ENCODE measurements around the gene FPR2.
"Not testable (repeated sequence)": the region's sequence is repeated elsewhere in the genome, so short reads cannot be mapped to it uniquely, and the experiment has no call there.

FPR2 gene

GRCh38 chr19:51802775-51803174 is 41.8 kb downstream of the FPR2 start:
- Histone ChIP-seq H3K4me1 (peaks cover 69% of the 10 kb centered on the region), H3K79me2 (no peaks in the 10 kb centered on the region), H3K4me3 (ENCODE audit: low read depth, low read length) (no peak overlapping the region), H3K27me3 (ENCODE audit: control insufficient read depth, insufficient read depth, low read length) (no peaks in the 10 kb centered on the region), H3K36me3 (ENCODE audit: control insufficient read depth, insufficient read depth, low read length) (no peaks in the 10 kb centered on the region), H2AFZ (no peak overlapping the region), H3K9ac (no peak overlapping the region), H3K27ac (peak overlapping the region; percentile 40), H3K9me3 (ENCODE audit: control insufficient read depth, low read length) (no peaks in the 10 kb centered on the region), H3K4me2 (ENCODE audit: low read length) (no peak overlapping the region)
- no peak for TF ChIP-seq CTCF (IDR thresholded peaks at IDR 0.05)

GRCh38 chr19:51803519-51803918 is 42.5 kb downstream of the FPR2 start:
- Histone ChIP-seq H3K79me2 (no peaks in the 10 kb centered on the region), H3K4me2 (ENCODE audit: low read length) (no peak overlapping the region), H3K9ac (no peak overlapping the region), H3K27ac (peak overlapping the region; percentile 45), H3K4me1 (peaks cover 69% of the 10 kb centered on the region), H3K27me3 (ENCODE audit: control insufficient read depth, insufficient read depth, low read length) (no peaks in the 10 kb centered on the region), H3K4me3 (ENCODE audit: low read depth, low read length) (no peak overlapping the region), H3K36me3 (ENCODE audit: control insufficient read depth, insufficient read depth, low read length) (no peaks in the 10 kb centered on the region), H2AFZ (peak overlapping the region; percentile 27), H3K9me3 (ENCODE audit: control insufficient read depth, low read length) (no peaks in the 10 kb centered on the region)
- TF ChIP-seq CTCF (IDR thresholded peaks at IDR 0.05), result no peak

- no peaks in the 10 kb centered on the region for H3K27me3 ChIP-seq (ENCODE audit: control insufficient read depth, insufficient read depth, low read length)
- H2AFZ ChIP-seq, result peak overlapping the region; percentile 27
- H3K79me2 ChIP-seq, result no peaks in the 10 kb centered on the region
- peak overlapping the region; percentile 45 for H3K27ac ChIP-seq
- H3K4me1 ChIP-seq, result peaks cover 65% of the 10 kb centered on the region
- TF ChIP-seq CTCF (IDR thresholded peaks at IDR 0.05), result no peak
- H3K36me3 ChIP-seq (ENCODE audit: control insufficient read depth, insufficient read depth, low read length), result no peaks in the 10 kb centered on the region
- no peak overlapping the region for H3K4me2 ChIP-seq (ENCODE audit: low read length)
- H3K9ac ChIP-seq, result no peak overlapping the region
- no peaks in the 10 kb centered on the region for H3K9me3 ChIP-seq (ENCODE audit: control insufficient read depth, low read length)
- no peak overlapping the region for H3K4me3 ChIP-seq (ENCODE audit: low read depth, low read length)
These were observed 43.0 kb downstream of the FPR2 start for GRCh38 chr19:51803967-51804366.

- Histone ChIP-seq H3K4me1 (peaks cover 59% of the 10 kb centered on the region), H3K4me2 (ENCODE audit: low read length) (peak overlapping the region; percentile 39), H3K27ac (peak overlapping the region; percentile 86), H3K4me3 (ENCODE audit: low read depth, low read length) (peak overlapping the region; percentile 29), H2AFZ (peak overlapping the region; percentile 58)
- H3K27me3 ChIP-seq (ENCODE audit: control insufficient read depth, insufficient read depth, low read length); H3K36me3 ChIP-seq (ENCODE audit: control insufficient read depth, insufficient read depth, low read length); H3K9ac ChIP-seq; H3K79me2 ChIP-seq; H3K9me3 ChIP-seq (ENCODE audit: control insufficient read depth, low read length): not testable (repeated sequence)
These were observed 43.8 kb downstream of the FPR2 start for GRCh38 chr19:51804789-51805188.

- H3K79me2 ChIP-seq; H3K4me3 ChIP-seq (ENCODE audit: low read depth, low read length); H3K27me3 ChIP-seq (ENCODE audit: control insufficient read depth, insufficient read depth, low read length); H3K36me3 ChIP-seq (ENCODE audit: control insufficient read depth, insufficient read depth, low read length); H3K9ac ChIP-seq; H3K9me3 ChIP-seq (ENCODE audit: control insufficient read depth, low read length): not testable (repeated sequence)
- peak overlapping the region; percentile 86 for H3K27ac ChIP-seq
- H3K4me1 ChIP-seq, result peaks cover 53% of the 10 kb centered on the region
- H2AFZ ChIP-seq, result peak overlapping the region; percentile 58
- H3K4me2 ChIP-seq (ENCODE audit: low read length), result peak overlapping the region; percentile 39
These were observed 44.4 kb downstream of the FPR2 start for GRCh38 chr19:51805396-51805795.

- Histone ChIP-seq H3K4me2 (ENCODE audit: low read length) (peak overlapping the region; percentile 49), H3K27ac (peak overlapping the region; percentile 86), H3K4me3 (ENCODE audit: low read depth, low read length) (peak overlapping the region; percentile 28), H3K4me1 (peaks cover 44% of the 10 kb centered on the region), H2AFZ (peak overlapping the region; percentile 68)
- H3K9me3 ChIP-seq (ENCODE audit: control insufficient read depth, low read length); H3K79me2 ChIP-seq; H3K27me3 ChIP-seq (ENCODE audit: control insufficient read depth, insufficient read depth, low read length); H3K9ac ChIP-seq; H3K36me3 ChIP-seq (ENCODE audit: control insufficient read depth, insufficient read depth, low read length): not testable (repeated sequence)
These were observed 45.6 kb downstream of the FPR2 start for GRCh38 chr19:51806571-51806970.
